ENCODE data around the gene PRKCA.

- TF ChIP-seq NFYB (CRISPR knock-in tag; conservative IDR thresholded peaks at IDR 0.05; ENCODE audit: low read depth) (no peak), MAX (CRISPR knock-in tag; IDR thresholded peaks at IDR 0.05) (no peak), CTCF (IDR thresholded peaks at IDR 0.05) (no peak), NFE2L1 (CRISPR knock-in tag; IDR thresholded peaks at IDR 0.05) (no peak), ETV6 (CRISPR knock-in tag; IDR thresholded peaks at IDR 0.05) (no peak), FOXP4 (CRISPR knock-in tag; IDR thresholded peaks at IDR 0.05) (no peak)
Observed at GRCh38 chr17:66487121-66487520, 184.7 kb downstream of the PRKCA start.

Measured in WTC11 (cell line).